B cell (primary cell): ENCODE results near the gene ADAMTS8.

Source experiments
- CTCF ChIP-seq: fragments of 200-600 bp; IDR thresholded peaks from one replicate; pipeline ENCODE4 v1.8.0; 2022; ENCODE audit warnings: antibody characterized with exemption, mild to moderate bottlenecking
- EZH2 ChIP-seq: IDR thresholded peaks from 2 replicates; pipeline ENCODE4 v1.6.1; 2012; ENCODE audit warnings: borderline replicate concordance, low read depth, mild to moderate bottlenecking, moderate library complexity, low read length; ENCODE audit not compliant: insufficient read depth, poor library complexity, severe bottlenecking

DNA sequence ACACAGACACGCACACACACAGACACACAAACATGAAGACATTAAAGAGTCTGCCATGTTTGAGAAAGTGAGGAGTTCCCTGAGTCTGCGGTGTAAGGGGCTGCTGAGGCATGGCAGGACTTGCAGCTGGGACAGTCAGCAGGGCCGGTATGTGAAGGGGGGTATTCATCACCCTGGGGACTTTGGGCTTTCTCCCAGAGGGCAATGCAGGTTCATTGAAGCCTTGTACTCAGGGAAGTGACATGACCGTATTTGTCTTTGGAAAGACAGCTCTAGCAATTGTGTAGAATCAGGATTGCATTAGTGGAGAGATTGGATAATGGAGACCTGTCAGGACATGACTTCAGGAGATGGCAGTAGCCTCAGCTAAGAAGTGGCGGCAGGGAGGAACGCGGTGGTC, 9.4 kb upstream of the ADAMTS8 start:
- TF ChIP-seq EZH2 (no peak), CTCF (no peak)
